ENCODE results near the gene PUSL1.

Gene PUSL1

GRCh38 chr1:1346501-1346890, 38.1 kb downstream of the PUSL1 start:
- TF ChIP-seq SIN3A (IDR thresholded peaks at IDR 0.05; ENCODE audit: borderline replicate concordance, insufficient read depth, low read length), result no peak
- TF ChIP-seq POLR2AphosphoS5 (IDR thresholded peaks at IDR 0.05; ENCODE audit: low read depth, low read length), result no peak

GRCh38 chr1:1347026-1347595, 38.7 kb downstream of the PUSL1 start:
- TF ChIP-seq REST (IDR thresholded peaks at IDR 0.05; ENCODE audit: insufficient read depth in 1 of 2, low read depth in 2 of 2, low read length in 2 of 2) (no peak), TAF1 (IDR thresholded peaks at IDR 0.05; ENCODE audit: borderline replicate concordance, insufficient read depth, low read length) (no peak), SIN3A (IDR thresholded peaks at IDR 0.05; ENCODE audit: borderline replicate concordance, insufficient read depth, low read length) (no peak), POLR2AphosphoS5 (IDR thresholded peaks at IDR 0.05; ENCODE audit: low read depth, low read length) (no peak), FOXP2 (optimal IDR thresholded peaks at IDR 0.05; ENCODE audit: borderline replicate concordance, extremely low read depth, extremely low read length, insufficient read depth) (no peak)

- TF ChIP-seq POLR2AphosphoS5 (IDR thresholded peaks at IDR 0.05; ENCODE audit: low read depth, low read length) (no peak), TAF1 (IDR thresholded peaks at IDR 0.05; ENCODE audit: borderline replicate concordance, insufficient read depth, low read length) (no peak), REST (IDR thresholded peaks at IDR 0.05; ENCODE audit: insufficient read depth in 1 of 2, low read depth in 2 of 2, low read length in 2 of 2) (no peak), FOXP2 (optimal IDR thresholded peaks at IDR 0.05; ENCODE audit: borderline replicate concordance, extremely low read depth, extremely low read length, insufficient read depth) (no peak), SIN3A (IDR thresholded peaks at IDR 0.05; ENCODE audit: borderline replicate concordance, insufficient read depth, low read length) (no peak)
These were observed 39.4 kb downstream of the PUSL1 start for GRCh38 chr1:1347663-1348419.

GRCh38 chr1:1348420-1349255, 40.2 kb downstream of the PUSL1 start:
- TF ChIP-seq POLR2AphosphoS5 (IDR thresholded peaks at IDR 0.05; ENCODE audit: low read depth, low read length), result no peak
- no peak for TF ChIP-seq TAF1 (IDR thresholded peaks at IDR 0.05; ENCODE audit: borderline replicate concordance, insufficient read depth, low read length)
- no peak for TF ChIP-seq SIN3A (IDR thresholded peaks at IDR 0.05; ENCODE audit: borderline replicate concordance, insufficient read depth, low read length)
- TF ChIP-seq FOXP2 (optimal IDR thresholded peaks at IDR 0.05; ENCODE audit: borderline replicate concordance, extremely low read depth, extremely low read length, insufficient read depth), result no peak
- no peak for TF ChIP-seq REST (IDR thresholded peaks at IDR 0.05; ENCODE audit: insufficient read depth in 1 of 2, low read depth in 2 of 2, low read length in 2 of 2)

- TF ChIP-seq POLR2AphosphoS5 (IDR thresholded peaks at IDR 0.05; ENCODE audit: low read depth, low read length) (no peak), FOXP2 (optimal IDR thresholded peaks at IDR 0.05; ENCODE audit: borderline replicate concordance, extremely low read depth, extremely low read length, insufficient read depth) (no peak), SIN3A (IDR thresholded peaks at IDR 0.05; ENCODE audit: borderline replicate concordance, insufficient read depth, low read length) (no peak), TAF1 (IDR thresholded peaks at IDR 0.05; ENCODE audit: borderline replicate concordance, insufficient read depth, low read length) (no peak), REST (IDR thresholded peaks at IDR 0.05; ENCODE audit: insufficient read depth in 1 of 2, low read depth in 2 of 2, low read length in 2 of 2) (no peak)
These were observed 41.0 kb downstream of the PUSL1 start, which contains the start of gene DVL1 for GRCh38 chr1:1349256-1350012. TSS of gene DVL1 (minus strand) at chr1:1349418. CDS start at chr1:1349065, 353 bp downstream.
